ENCODE data around the gene PON1. TPM values are rescaled to one million over a fixed set of nuclear protein-coding genes. Genes with fewer than 3 reads are reported as not detected.

PON1 gene
- not detected for total RNA-seq
- polyA plus RNA-seq, result 0.13 TPM

DNA sequence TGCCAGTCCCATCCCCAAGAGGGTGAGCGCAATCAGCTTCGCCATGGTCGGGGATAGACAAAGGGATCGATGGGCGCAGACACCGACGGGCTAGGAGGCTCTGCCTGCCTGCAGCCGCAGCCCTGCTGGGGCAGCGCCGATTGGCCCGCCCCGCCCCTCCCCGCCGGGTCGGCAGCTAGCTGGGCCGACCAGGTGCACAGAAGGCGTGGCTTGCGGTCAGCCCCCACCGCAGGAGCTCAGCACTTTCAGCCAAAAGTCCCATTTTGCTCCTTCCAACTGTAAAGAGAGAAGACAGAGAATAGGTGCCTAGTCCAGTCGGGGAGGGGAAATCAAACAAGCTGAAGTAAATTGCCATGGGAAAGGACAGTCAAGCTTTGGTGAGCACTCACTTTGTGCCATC is at the start of gene PON1:
PON1 (minus strand) TSS at position 102 of the 400 bp plus-strand sequence; CDS start at position 45, 57 bp downstream.
- H3K4me3 ChIP-seq (ENCODE audit: low read depth, low read length), result no peak within 1 kb of the TSS
- H3K27ac ChIP-seq (ENCODE audit: low read depth), result no peak within 1 kb of the TSS

DNA sequence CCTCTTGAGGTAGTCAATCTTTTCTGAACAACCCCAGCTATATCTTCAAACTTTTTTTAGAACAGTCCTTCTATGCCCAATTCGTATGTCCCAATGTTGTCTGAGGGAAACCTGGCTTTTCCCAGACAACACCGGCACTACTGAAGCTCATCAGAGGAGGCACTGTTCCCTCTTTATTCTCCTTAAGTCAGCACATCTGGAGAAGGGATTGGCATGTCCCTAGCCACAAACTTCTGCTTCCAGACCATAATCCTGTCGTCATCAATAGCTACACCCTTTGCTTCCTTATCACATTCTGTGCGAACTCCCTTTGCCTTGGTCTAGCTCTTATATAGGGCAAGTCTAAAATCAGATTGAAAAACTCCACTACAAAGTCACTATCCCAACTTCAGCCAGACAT is 49.0 kb upstream of the PON1 start:
- WGBS, result 83% methylated on average over 4 of the region's 4 CpGs
- Histone ChIP-seq H3K27ac (ENCODE audit: low read depth) (no peak overlapping the region), H3K4me3 (ENCODE audit: low read depth, low read length) (no peak overlapping the region), H3K4me1 (ENCODE audit: insufficient read depth) (no peaks in the 10 kb centered on the region), H3K36me3 (ENCODE audit: insufficient read depth) (no peaks in the 10 kb centered on the region)
- no peak for DNase-seq (ENCODE audit: extremely low spot score)

More for the DNA sequence above, at the start of gene PON1:
- Histone ChIP-seq H3K4me1 (ENCODE audit: insufficient read depth) (no peaks in the 10 kb centered on the region), H3K36me3 (ENCODE audit: insufficient read depth) (no peaks in the 10 kb centered on the region)
- 12% methylated on average over 20 of the region's 20 CpGs for WGBS
- no peak for DNase-seq (ENCODE audit: extremely low spot score)

DNA sequence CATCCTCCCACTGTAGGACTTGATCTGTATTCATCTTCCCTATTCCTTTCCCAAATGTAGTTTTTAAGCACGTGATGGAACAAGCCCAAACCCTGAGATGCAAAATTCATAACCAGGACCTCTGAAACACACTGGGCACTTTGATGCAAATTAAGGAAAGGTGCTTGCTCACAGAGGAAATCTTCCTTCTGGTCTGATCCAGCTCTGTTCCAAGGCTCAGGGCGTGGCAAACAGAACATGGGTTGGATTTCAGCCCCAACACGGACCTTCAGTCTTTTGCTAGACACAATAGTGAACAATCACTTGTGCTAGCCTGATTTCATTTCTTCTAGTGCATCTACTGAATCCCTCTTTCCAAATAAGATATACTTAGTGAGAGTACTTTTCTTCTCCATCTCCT is 43.9 kb upstream of the PON1 start:
- no peak for DNase-seq (ENCODE audit: extremely low spot score)
- H3K27ac ChIP-seq (ENCODE audit: low read depth), result no peak overlapping the region
- WGBS, result 82% methylated on average over 3 of the region's 3 CpGs

DNA sequence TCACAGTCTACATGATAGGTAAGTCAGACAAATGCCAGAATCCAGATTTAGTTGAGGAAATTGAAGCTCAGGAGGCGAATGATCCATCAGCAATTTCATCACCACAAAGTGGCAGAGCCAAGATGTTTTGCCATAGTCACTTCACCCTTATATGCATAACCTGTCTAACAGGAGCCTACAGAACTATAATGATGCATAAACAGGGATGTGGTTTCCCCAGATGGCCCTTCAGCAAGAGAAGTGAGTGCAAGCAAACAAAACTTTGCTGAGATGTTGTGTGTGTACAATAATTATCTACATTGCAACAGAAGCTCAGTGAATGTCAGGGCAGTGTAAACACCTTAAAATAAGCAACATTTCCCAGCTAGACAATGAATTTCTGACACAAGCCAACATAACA is 43.3 kb upstream of the PON1 start:
- no peak overlapping the region for H3K4me3 ChIP-seq (ENCODE audit: low read depth, low read length)
- no peak for DNase-seq (ENCODE audit: extremely low spot score)
- no peak overlapping the region for H3K27ac ChIP-seq (ENCODE audit: low read depth)
- H3K4me1 ChIP-seq (ENCODE audit: insufficient read depth), result no peaks in the 10 kb centered on the region
- H3K36me3 ChIP-seq (ENCODE audit: insufficient read depth), result no peaks in the 10 kb centered on the region
- WGBS, result 87% methylated on average over 1 of the region's 1 CpG

More for the DNA sequence above, 43.9 kb upstream of the PON1 start:
- Histone ChIP-seq H3K4me3 (ENCODE audit: low read depth, low read length) (no peak overlapping the region), H3K4me1 (ENCODE audit: insufficient read depth) (no peaks in the 10 kb centered on the region), H3K36me3 (ENCODE audit: insufficient read depth) (no peaks in the 10 kb centered on the region)

DNA sequence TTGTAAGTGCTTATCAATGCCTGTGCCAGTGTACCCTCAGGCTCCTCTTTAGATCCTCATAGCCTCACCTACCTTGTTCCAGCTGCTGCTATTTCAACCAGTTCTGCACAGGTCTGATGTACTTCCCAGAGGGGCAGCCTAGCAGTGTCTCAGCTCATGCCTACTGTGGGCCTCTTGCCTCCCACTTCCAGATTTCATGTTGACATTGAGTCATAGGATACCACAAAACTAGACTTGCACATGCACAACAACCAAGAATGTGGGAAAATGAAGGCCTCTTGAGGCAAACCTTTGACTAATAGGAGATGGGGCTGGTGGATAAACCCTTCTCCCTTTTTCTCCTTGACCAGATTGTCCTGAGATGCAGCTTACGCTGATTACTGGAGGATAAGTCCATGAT is 40.8 kb upstream of the PON1 start:
- H3K27ac ChIP-seq (ENCODE audit: low read depth), result no peak overlapping the region
- no peaks in the 10 kb centered on the region for H3K36me3 ChIP-seq (ENCODE audit: insufficient read depth)
- 100% methylated on average over 1 of the region's 1 CpG for WGBS
- no peaks in the 10 kb centered on the region for H3K4me1 ChIP-seq (ENCODE audit: insufficient read depth)
- no peak for DNase-seq (ENCODE audit: extremely low spot score)
- no peak overlapping the region for H3K4me3 ChIP-seq (ENCODE audit: low read depth, low read length)

GRCh38 chr7:95357623-95358022 is 33.3 kb upstream of the PON1 start:
- H3K36me3 ChIP-seq (ENCODE audit: insufficient read depth), result no peaks in the 10 kb centered on the region
- 56% methylated on average over 3 of the region's 3 CpGs for WGBS
- H3K4me1 ChIP-seq (ENCODE audit: insufficient read depth), result no peaks in the 10 kb centered on the region
- DNase-seq (ENCODE audit: extremely low spot score), result no peak
- no peak overlapping the region for H3K4me3 ChIP-seq (ENCODE audit: low read depth, low read length)
- no peak overlapping the region for H3K27ac ChIP-seq (ENCODE audit: low read depth)

DNA sequence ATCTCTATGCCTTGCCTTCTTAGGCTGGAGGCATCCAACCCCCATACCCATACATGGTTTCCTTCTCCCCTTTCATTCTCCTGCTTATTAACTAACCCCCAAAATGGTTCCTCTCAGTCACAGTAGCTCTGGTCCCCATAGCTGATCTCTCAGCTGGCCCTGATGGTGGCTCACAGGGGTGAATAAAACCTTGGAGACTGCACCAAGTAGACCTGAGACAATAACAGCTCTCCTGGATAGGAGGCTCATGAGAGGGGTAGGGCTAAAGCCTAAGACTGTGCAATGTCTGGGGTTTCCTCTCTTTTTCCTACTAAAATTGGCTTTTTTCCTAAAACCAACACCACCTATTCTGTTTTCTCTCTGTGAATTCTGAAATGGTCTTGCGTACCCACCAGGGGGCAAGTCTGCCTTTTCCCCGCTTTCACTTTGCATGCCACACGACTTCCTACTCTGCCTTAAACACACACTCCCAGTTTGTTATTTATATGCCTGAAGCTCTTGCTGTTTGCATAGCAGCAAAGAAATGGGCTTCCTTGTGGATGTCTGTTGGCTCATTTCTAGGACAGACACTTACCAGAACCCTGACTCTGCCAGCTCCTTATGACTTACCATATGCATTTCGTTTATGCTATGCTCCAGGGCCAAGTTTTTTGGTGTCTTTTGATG is 18.4 kb upstream of the PON1 start:
- no peak for DNase-seq (ENCODE audit: extremely low spot score)
- no peaks in the 10 kb centered on the region for H3K36me3 ChIP-seq (ENCODE audit: insufficient read depth)

GRCh38 chr7:95342029-95342428 is 17.7 kb upstream of the PON1 start:
- no peak for DNase-seq (ENCODE audit: extremely low spot score)
- 88% methylated on average over 3 of the region's 3 CpGs for WGBS
- no peak overlapping the region for H3K27ac ChIP-seq (ENCODE audit: low read depth)
- no peaks in the 10 kb centered on the region for H3K4me1 ChIP-seq (ENCODE audit: insufficient read depth)
- H3K4me3 ChIP-seq (ENCODE audit: low read depth, low read length), result no peak overlapping the region
- H3K36me3 ChIP-seq (ENCODE audit: insufficient read depth), result no peaks in the 10 kb centered on the region

More for the DNA sequence above, 18.4 kb upstream of the PON1 start:
- no peaks in the 10 kb centered on the region for H3K4me1 ChIP-seq (ENCODE audit: insufficient read depth)
- no peak overlapping the region for H3K27ac ChIP-seq (ENCODE audit: low read depth)
- 67% methylated on average over 4 of the region's 4 CpGs for WGBS
- H3K4me3 ChIP-seq (ENCODE audit: low read depth, low read length), result no peak overlapping the region

GRCh38 chr7:95340491-95340890 is 16.2 kb upstream of the PON1 start:
- H3K27ac ChIP-seq (ENCODE audit: low read depth), result no peak overlapping the region
- no peaks in the 10 kb centered on the region for H3K36me3 ChIP-seq (ENCODE audit: insufficient read depth)
- no peak for DNase-seq (ENCODE audit: extremely low spot score)
- WGBS, result 85% methylated on average over 2 of the region's 2 CpGs
- H3K4me3 ChIP-seq (ENCODE audit: low read depth, low read length), result no peak overlapping the region
- H3K4me1 ChIP-seq (ENCODE audit: insufficient read depth), result no peaks in the 10 kb centered on the region

GRCh38 chr7:95338832-95339231 is 14.5 kb upstream of the PON1 start:
- no peaks in the 10 kb centered on the region for H3K4me1 ChIP-seq (ENCODE audit: insufficient read depth)
- no peak overlapping the region for H3K4me3 ChIP-seq (ENCODE audit: low read depth, low read length)
- no peak overlapping the region for H3K27ac ChIP-seq (ENCODE audit: low read depth)
- H3K36me3 ChIP-seq (ENCODE audit: insufficient read depth), result no peaks in the 10 kb centered on the region
- DNase-seq (ENCODE audit: extremely low spot score), result no peak
- 91% methylated on average over 3 of the region's 3 CpGs for WGBS

- Histone ChIP-seq H3K4me1 (ENCODE audit: insufficient read depth) (peaks cover 1% of the 10 kb centered on the region), H3K36me3 (ENCODE audit: insufficient read depth) (no peaks in the 10 kb centered on the region), H3K27ac (ENCODE audit: low read depth) (no peak overlapping the region), H3K4me3 (ENCODE audit: low read depth, low read length) (no peak overlapping the region)
- DNase-seq (ENCODE audit: extremely low spot score), result no peak
These were observed 10.8 kb upstream of the PON1 start for GRCh38 chr7:95335093-95335492.

DNA sequence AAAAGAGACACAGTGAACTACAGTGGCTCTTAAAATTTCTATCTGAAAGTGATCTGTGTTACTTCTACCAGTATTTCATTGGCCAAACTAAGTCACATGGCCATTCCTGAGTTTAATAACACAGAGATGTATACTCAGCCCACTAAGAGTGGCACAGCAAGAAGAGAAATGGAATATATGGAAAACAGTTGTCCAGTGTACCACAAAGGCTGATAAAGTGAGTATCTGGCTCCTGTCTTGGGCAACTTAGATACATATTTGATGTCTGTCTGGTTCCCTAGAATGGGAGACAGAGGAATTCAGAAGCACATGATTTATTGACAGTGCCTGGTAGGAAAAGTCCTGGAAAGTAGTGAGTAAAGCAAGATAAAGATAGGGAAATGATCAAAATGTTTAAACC is 10.1 kb upstream of the PON1 start:
- Histone ChIP-seq H3K4me1 (ENCODE audit: insufficient read depth) (peaks cover 1% of the 10 kb centered on the region), H3K36me3 (ENCODE audit: insufficient read depth) (no peaks in the 10 kb centered on the region), H3K27ac (ENCODE audit: low read depth) (no peak overlapping the region), H3K4me3 (ENCODE audit: low read depth, low read length) (no peak overlapping the region)
- DNase-seq (ENCODE audit: extremely low spot score), result no peak

DNA sequence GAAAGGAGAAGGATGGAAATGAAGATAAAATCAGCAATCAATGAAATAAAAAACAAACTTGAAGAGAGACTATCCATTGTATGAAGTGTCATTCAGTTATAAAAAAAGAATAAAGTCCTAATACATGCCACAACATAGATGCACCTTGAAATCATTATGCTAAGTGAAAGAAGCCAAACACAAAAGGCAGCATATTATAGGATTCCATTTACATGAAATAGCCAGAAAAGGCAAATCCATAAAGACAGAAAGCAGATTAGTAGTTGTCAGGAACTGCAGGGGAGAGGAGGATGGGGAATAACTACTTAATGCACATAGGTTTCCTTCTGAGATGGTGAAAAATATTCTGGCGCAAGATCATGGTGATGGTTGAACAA is 6.6 kb upstream of the PON1 start:
- Histone ChIP-seq H3K4me1 (ENCODE audit: insufficient read depth) (peaks cover 1% of the 10 kb centered on the region), H3K27ac (ENCODE audit: low read depth) (no peak overlapping the region), H3K36me3 (ENCODE audit: insufficient read depth) (no peaks in the 10 kb centered on the region), H3K4me3 (ENCODE audit: low read depth, low read length) (peak overlapping the region; percentile 33)
- WGBS, result 96% methylated on average over 1 of the region's 1 CpG
- no peak for DNase-seq (ENCODE audit: extremely low spot score)

DNA sequence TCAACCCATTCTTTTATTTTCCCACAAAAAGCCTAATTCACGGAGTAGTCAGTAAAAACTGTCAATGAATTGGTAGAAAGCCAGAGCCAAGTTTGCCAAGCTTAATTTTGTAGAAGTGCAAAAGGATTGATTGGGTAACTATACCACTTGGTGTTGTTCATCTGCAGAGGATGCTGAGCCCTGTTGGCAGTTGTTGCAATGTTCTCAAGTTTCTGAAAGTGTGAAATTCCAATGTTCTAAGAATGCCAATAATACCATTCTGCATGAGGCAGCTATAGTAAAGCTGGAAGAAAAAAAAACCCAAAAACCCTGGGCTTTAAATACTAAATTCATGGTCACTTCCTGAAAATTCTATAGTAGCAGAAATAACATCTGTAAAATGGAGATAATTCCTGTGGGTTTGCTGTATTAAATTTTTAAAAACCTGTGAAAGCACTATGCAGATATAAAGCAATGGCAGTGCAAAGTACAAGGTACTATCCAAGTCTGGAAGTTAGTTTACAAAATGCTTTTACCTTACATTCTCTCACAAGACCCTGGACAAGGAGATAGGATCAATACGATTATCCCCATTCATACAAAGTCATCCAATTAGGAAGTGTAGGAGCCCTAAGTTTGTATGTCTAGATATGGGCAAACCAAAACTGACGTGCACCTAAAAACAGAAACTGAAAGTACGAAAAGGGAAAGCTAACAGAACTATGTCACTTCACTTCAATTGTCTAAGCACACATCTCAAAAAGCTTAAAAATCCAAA is 6.0 kb upstream of the PON1 start:
- no peaks in the 10 kb centered on the region for H3K36me3 ChIP-seq (ENCODE audit: insufficient read depth)
- H3K4me1 ChIP-seq (ENCODE audit: insufficient read depth), result peaks cover 1% of the 10 kb centered on the region
- no peak overlapping the region for H3K27ac ChIP-seq (ENCODE audit: low read depth)
- WGBS, result 47% methylated on average over 4 of the region's 4 CpGs
- DNase-seq (ENCODE audit: extremely low spot score), result no peak
- H3K4me3 ChIP-seq (ENCODE audit: low read depth, low read length), result peak overlapping the region; percentile 33
